ENCODE measurements around the gene G6PC3. TPM values are rescaled to one million over a fixed set of nuclear protein-coding genes. Genes with fewer than 3 reads are reported as not detected.

G6PC3 gene
- total RNA-seq, 4 donors from 2014 or later = 24.9 to 68.7 (median 36.2) TPM

DNA sequence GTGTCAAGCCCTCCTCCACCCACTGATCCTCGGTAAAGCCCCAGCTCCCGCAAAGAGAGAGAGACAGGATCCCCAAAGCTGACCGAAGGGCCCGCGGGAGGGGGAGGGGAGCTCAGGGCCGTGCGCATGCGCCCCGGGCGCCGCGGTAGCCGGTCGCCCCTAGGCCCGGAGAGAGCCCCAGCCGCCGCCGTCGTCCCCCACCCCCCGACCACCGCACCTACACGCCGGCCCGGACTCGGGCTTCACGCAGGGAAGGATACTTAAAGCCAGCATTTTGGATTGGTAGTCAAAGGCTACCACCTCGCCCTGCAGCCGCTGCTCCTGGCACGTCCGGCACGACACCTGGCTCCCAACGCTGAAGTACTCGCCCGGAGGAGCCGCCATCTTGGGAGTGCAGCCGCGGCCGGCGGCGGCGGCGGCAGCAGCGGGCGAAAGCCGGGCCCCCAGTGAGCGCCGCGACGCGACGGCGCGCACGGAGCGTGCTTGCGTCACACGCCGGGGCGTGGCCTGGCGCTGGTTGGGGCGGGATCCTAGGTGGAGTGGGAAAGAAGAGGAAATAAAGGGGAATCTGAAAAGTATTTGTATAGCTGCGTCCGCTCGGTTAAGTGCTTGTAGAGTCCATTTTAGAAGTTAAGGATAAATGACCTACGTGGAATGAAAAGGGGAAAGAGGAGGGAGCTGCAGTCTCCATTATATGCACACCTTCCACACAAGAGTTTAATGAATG is 4.2 kb upstream of the G6PC3 start, which contains the start of gene LSM12:
Gene LSM12, minus strand, starts transcription at position 468 of the 727 bp plus-strand sequence. Its CDS starts 84 bp downstream, at position 384.
- peaks cover 0 to 27% (median 0%) of the 10 kb centered on the region in 3 donors for H3K36me3 ChIP-seq
- H3K27me3 ChIP-seq = no peaks in the 10 kb centered on the region
- peak within 1 kb of the TSS; percentile 89 to 96 (median 94) for H3K27ac ChIP-seq
- H3K4me1 ChIP-seq = peaks cover 0 to 50% (median 18%) of the 10 kb centered on the region in 4 donors
- 0 to 1% methylated on average over 53 to 64 of the region's 65 CpGs for WGBS, 2 donors
- no peaks in the 10 kb centered on the region for H3K9me3 ChIP-seq
- TF ChIP-seq POLR2A (IDR thresholded peaks at IDR 0.05) (peak; percentile 65 to 66), EP300 (IDR thresholded peaks at IDR 0.05) (peak in 1 of 2 donors; percentile 59)
- TF ChIP-seq, protein P1, sequence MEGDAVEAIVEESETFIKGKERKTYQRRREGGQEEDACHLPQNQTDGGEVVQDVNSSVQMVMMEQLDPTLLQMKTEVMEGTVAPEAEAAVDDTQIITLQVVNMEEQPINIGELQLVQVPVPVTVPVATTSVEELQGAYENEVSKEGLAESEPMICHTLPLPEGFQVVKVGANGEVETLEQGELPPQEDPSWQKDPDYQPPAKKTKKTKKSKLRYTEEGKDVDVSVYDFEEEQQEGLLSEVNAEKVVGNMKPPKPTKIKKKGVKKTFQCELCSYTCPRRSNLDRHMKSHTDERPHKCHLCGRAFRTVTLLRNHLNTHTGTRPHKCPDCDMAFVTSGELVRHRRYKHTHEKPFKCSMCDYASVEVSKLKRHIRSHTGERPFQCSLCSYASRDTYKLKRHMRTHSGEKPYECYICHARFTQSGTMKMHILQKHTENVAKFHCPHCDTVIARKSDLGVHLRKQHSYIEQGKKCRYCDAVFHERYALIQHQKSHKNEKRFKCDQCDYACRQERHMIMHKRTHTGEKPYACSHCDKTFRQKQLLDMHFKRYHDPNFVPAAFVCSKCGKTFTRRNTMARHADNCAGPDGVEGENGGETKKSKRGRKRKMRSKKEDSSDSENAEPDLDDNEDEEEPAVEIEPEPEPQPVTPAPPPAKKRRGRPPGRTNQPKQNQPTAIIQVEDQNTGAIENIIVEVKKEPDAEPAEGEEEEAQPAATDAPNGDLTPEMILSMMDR (IDR thresholded peaks at IDR 0.05) = peak in 1 of 5 experiments; percentile 14
- H3K4me3 ChIP-seq = peak within 1 kb of the TSS; percentile 54 to 98 (median 87)
- peak; percentile 65 to 76 for DNase-seq (ENCODE audit: low spot score in 2 of 2)

DNA sequence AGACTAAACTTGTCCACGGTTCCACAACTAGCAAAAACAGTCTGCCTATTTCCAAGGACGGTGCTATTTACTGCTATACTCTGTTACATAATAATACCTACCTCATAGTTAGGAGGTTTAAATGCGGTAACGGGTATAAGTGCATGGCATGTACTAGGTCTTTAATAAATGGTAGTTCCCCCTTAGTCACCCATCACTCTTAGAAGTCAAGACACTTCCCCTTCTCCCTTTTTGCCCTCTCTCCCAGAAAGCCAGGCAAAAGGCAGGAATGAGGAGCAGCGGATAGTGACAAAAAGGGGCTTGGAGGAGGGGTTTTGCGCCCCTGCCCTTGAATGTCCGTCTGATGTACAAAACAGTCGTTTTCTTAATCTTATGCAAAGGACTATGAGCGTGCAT is 3.0 kb upstream of the G6PC3 start:
- WGBS, 2 donors = 90 to 91% methylated on average over 9 of the region's 9 CpGs
- no peak overlapping the region for H3K4me3 ChIP-seq

DNA sequence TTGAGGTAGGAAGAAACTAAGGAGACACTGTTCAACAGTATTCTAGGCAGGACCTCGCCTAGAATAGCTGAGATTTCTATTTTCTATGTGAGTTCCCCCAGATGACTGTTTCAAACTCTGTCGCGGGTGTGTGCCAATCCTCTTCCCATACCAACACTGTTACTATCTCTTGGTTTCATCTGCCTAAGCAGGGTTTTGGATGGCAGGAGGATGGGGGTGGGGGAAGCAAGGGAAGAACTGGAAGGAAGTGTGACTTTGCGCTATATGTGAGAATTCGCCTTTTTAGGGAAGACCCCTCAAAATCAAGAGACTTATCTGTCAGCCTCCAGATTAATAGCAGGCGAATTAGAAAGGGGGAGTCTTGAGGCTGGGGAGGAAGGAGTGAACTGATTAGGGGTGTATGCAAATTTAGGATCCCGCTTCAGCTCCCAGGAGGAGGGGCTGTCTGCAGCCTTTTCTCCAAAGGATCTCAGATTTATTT is 521 bp upstream of the G6PC3 start:
- Histone ChIP-seq H3K9me3 (no peaks in the 10 kb centered on the region), H3K27me3 (no peaks in the 10 kb centered on the region), H3K27ac (peak overlapping the region; percentile 24 to 93 (median 82)), H3K4me3 (peak overlapping the region; percentile 63 to 85 (median 69)), H3K36me3 (peaks cover 0 to 21% (median 0%) of the 10 kb centered on the region in 3 donors), H3K4me1 (peaks cover 0 to 69% (median 26%) of the 10 kb centered on the region in 4 donors)
- DNase-seq (ENCODE audit: low spot score in 2 of 2) = no peak
- TF ChIP-seq EP300 (IDR thresholded peaks at IDR 0.05) (no peak), POLR2A (IDR thresholded peaks at IDR 0.05) (no peak)
- TF ChIP-seq, protein P1 (IDR thresholded peaks at IDR 0.05) = no peak
- WGBS, 2 donors = 13 to 20% methylated on average over 7 of the region's 7 CpGs

More for the DNA sequence above, 3.0 kb upstream of the G6PC3 start:
- H3K36me3 ChIP-seq = peaks cover 0 to 15% (median 0%) of the 10 kb centered on the region in 3 donors
- no peaks in the 10 kb centered on the region for H3K9me3 ChIP-seq
- peak overlapping the region in 3 of 4 donors; percentile 89 to 96 (median 95) for H3K27ac ChIP-seq
- no peaks in the 10 kb centered on the region for H3K27me3 ChIP-seq
- H3K4me1 ChIP-seq = peaks cover 0 to 57% (median 26%) of the 10 kb centered on the region in 4 donors
- no peak for DNase-seq (ENCODE audit: low spot score in 2 of 2)
- TF ChIP-seq, protein P1 (IDR thresholded peaks at IDR 0.05) = no peak
- TF ChIP-seq POLR2A (IDR thresholded peaks at IDR 0.05) (no peak), EP300 (IDR thresholded peaks at IDR 0.05) (no peak)

DNA sequence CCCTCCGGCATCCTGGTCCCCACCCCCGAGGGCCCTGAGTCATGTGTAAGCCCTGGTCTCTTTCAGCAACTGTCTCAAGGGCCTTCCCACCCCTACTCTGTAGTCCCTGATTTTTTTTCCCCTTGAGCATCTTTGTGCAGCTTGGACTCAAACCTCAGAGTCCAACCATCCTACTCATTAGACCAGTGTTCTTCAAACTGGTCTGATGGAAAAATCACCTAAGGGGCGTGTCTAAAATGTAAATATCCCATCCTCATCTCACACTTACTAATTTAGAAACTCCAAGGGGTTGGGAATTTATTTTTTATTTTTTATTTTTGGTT is 624 bp downstream of the G6PC3 start:
- H3K27ac ChIP-seq = peak overlapping the region; percentile 24 to 93 (median 86)
- TF ChIP-seq, protein P1 (IDR thresholded peaks at IDR 0.05) = no peak
- no peak for TF ChIP-seq EP300 (IDR thresholded peaks at IDR 0.05)
- TF ChIP-seq POLR2A (IDR thresholded peaks at IDR 0.05) = no peak
- no peaks in the 10 kb centered on the region for H3K27me3 ChIP-seq
- DNase-seq (ENCODE audit: low spot score in 2 of 2) = peak in 1 of 2 donors; percentile 34
- peak overlapping the region; percentile 63 to 85 (median 69) for H3K4me3 ChIP-seq
- no peaks in the 10 kb centered on the region for H3K9me3 ChIP-seq
- H3K36me3 ChIP-seq = peaks cover 0 to 32% (median 0%) of the 10 kb centered on the region in 3 donors
- 0 to 5% methylated on average over 3 of the region's 3 CpGs for WGBS, 2 donors
- H3K4me1 ChIP-seq = peaks cover 0 to 62% (median 22%) of the 10 kb centered on the region in 4 donors

GRCh38 chr17:44071772-44072171 is 1.2 kb downstream of the G6PC3 start:
- peaks cover 0 to 38% (median 0%) of the 10 kb centered on the region in 3 donors for H3K36me3 ChIP-seq
- H3K27me3 ChIP-seq = no peaks in the 10 kb centered on the region
- 28 to 43% methylated on average over 2 of the region's 2 CpGs for WGBS, 2 donors
- H3K4me3 ChIP-seq = peak overlapping the region in 3 of 4 donors; percentile 63 to 85 (median 67)
- no peak for TF ChIP-seq POLR2A (IDR thresholded peaks at IDR 0.05)
- TF ChIP-seq EP300 (IDR thresholded peaks at IDR 0.05) = no peak
- TF ChIP-seq, protein P1 (IDR thresholded peaks at IDR 0.05) = no peak
- no peak for DNase-seq (ENCODE audit: low spot score in 2 of 2)
- H3K27ac ChIP-seq = peak overlapping the region in 3 of 4 donors; percentile 79 to 93 (median 92)
- no peaks in the 10 kb centered on the region for H3K9me3 ChIP-seq
- H3K4me1 ChIP-seq = peaks cover 0 to 65% (median 21%) of the 10 kb centered on the region in 4 donors

All from tibial nerve (tissue), 4 donors.